Brain microvascular endothelial cell (primary cell): ENCODE results near the gene PTPRN2.

Experiments used
- DNase-seq: peaks from one replicate; pipeline ENCODE4 v3.0.0-alpha.2; 2020
- H3K27ac ChIP-seq: fragments of 250-450 bp; sonication (Bioruptor Pico); 2 replicates; pipeline ENCODE4 v1.5.1; 2020; ENCODE audit warnings: mild to moderate bottlenecking, moderate library complexity
- H3K27me3 ChIP-seq: fragments of 250-450 bp; sonication (Bioruptor Pico); replicated peaks from 2 replicates; pipeline ENCODE4 v1.5.1; 2020; ENCODE audit warnings: mild to moderate bottlenecking
- H3K36me3 ChIP-seq: fragments of 250-450 bp; sonication (Bioruptor Pico); replicated peaks from 2 replicates; pipeline ENCODE4 v1.5.1; 2020; ENCODE audit warnings: mild to moderate bottlenecking
- H3K4me3 ChIP-seq: 2 replicates; pipeline ENCODE4 v1.5.1; 2011; ENCODE audit warnings: low read depth, mild to moderate bottlenecking, control low read depth, low read length, moderate library complexity
- CTCF ChIP-seq: IDR thresholded peaks from 2 replicates; pipeline ENCODE4 v1.5.1; 2011; ENCODE audit warnings: low read depth, mild to moderate bottlenecking, moderate library complexity, low read length, control low read depth, inconsistent platforms; ENCODE audit errors: missing control alignments
- in situ Hi-C: cut with HindIII; loops from 2 replicates; pipeline ENCODE4 v1.10.0; 2017; ENCODE audit warnings: low sequenced_read_pairs, low pct_ligation_motif_present

The PTPRN2 gene

GRCh38 chr7:158019726-158020705 is 567.6 kb downstream of the PTPRN2 start:
- DNase-seq, result no peak
- H3K4me3 ChIP-seq, result no peak overlapping the region
- no peaks in the 10 kb centered on the region for H3K36me3 ChIP-seq
- TF ChIP-seq CTCF, result no peak
- in situ Hi-C loops, result no loop called here
- no peaks in the 10 kb centered on the region for H3K27me3 ChIP-seq
- H3K27ac ChIP-seq, result no peak overlapping the region

- in situ Hi-C loops, result no loop called here
- no peak for TF ChIP-seq CTCF
- Histone ChIP-seq H3K27me3 (no peaks in the 10 kb centered on the region), H3K27ac (no peak overlapping the region), H3K4me3 (no peak overlapping the region), H3K36me3 (no peaks in the 10 kb centered on the region)
- DNase-seq, result no peak
Measured at GRCh38 chr7:158018971-158019645, 568.5 kb downstream of the PTPRN2 start.

- no peak for DNase-seq
- in situ Hi-C loops, result no loop called here
- H3K27ac ChIP-seq, result no peak overlapping the region
- no peak overlapping the region for H3K4me3 ChIP-seq
- TF ChIP-seq CTCF, result no peak
- no peaks in the 10 kb centered on the region for H3K27me3 ChIP-seq
- no peaks in the 10 kb centered on the region for H3K36me3 ChIP-seq
Measured at GRCh38 chr7:158018098-158018762, 569.4 kb downstream of the PTPRN2 start.

GRCh38 chr7:158017111-158018097 is 570.2 kb downstream of the PTPRN2 start:
- no peak for DNase-seq
- Histone ChIP-seq H3K27me3 (no peaks in the 10 kb centered on the region), H3K4me3 (no peak overlapping the region), H3K36me3 (no peaks in the 10 kb centered on the region), H3K27ac (no peak overlapping the region)
- in situ Hi-C loops, result no loop called here
- no peak for TF ChIP-seq CTCF
